Dedifferentiated amniotic fluid mesenchymal stem cell (primary cell): ENCODE data around the gene RNF214.
"Not testable (repeated sequence)": the region's sequence is repeated elsewhere in the genome, so short reads cannot be mapped to it uniquely, and the experiment has no call there.

ENCODE experiments used
- DNase-seq: peaks from one replicate; pipeline ENCODE4 v3.0.0-alpha.2; 2016; ENCODE audit errors: extremely low spot score

Gene RNF214

DNA sequence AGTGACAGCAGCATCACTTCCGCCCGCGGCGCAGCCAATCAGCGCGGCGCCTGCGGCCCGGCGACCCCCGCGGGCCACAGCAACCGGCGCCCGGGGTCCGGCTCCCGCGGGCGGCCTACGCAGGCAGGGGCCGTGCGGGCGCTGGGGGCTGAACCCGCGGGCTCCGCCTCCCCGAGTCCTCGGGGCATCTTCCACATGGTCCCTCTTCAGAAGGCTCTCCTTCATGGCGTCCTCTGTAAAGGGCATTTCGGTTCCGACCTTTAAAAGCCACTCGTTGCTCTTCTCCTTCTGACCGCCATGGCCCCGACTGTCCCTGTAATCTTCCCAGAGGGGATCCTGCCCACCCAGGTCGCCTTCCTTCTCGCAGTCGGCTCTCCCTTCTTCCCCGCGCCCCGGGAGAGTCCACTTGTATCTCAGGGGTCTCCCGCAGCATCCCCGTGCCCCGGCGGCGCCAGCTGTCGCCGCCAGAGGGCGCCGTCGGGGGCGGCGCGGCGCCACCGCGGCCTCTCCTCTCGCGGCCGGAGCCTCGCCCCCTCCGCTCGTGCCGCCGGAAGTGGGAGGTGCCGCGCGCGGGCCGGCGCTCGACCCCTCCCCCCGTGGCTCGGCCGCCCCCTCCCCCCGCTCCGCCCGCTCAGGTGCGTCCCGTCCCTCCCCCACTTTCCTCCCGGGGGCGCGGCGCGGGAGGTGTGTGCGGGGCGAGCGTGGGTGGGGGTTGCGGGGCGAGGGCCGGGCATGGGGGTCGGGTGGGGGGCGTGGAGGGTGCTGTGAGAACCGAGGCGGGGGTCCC is at the start of gene RNF214:
Gene RNF214 (plus strand): TSS at position 580 of the 787 bp plus-strand sequence. CDS start 1,602 bp downstream, outside the sequence.
- DNase-seq, result peak; percentile 40

DNA sequence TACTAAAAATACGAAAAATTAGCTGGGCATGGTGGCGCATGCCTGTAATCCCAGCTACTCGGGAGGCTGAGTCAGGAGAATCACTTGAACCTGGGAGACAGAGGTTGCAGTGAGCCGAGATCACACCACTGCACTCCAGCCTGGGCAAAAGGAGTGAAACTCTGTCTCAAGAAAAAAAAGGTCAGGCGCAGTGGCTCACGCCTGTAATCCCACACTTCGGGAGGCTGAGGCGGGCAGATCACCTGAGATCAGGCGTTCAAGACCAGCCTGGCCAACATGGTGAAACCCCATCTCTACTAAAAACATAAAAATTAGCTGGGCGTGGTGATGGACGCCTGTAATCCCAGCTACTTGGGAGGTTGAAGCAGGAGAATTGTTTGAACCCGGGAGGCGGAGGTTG is 49.3 kb upstream of the RNF214 start:
- not testable (repeated sequence) for DNase-seq

DNA sequence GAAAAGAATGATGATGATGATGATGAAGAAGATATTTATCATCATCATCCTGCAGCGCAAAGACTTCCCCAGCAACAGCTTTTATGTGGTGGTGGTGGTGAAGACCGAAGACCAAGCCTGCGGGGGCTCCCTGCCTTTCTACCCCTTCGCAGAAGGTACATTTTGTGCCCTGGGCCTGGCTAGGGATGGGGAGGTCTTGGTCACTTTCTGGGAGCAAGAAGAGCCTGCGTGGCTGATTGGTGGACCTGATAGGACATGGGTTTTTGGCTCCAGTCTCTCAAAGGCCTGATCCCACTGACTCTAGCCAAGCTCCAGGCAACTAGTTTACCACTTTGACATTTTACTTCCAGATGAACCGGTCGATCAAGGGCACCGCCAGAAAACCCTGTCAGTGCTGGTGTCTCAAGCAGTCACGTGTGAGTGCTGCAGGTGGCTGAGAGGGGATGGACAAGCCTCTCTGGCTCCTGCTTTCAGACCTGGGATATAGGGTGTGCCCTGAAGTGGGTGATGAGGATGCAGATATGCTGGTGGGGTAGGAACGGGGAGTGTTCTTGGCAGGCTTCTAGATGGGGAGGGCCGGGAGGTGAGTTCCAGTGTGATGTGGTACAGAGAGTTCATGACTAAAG is 48.6 kb upstream of the RNF214 start:
- no peak for DNase-seq

DNA sequence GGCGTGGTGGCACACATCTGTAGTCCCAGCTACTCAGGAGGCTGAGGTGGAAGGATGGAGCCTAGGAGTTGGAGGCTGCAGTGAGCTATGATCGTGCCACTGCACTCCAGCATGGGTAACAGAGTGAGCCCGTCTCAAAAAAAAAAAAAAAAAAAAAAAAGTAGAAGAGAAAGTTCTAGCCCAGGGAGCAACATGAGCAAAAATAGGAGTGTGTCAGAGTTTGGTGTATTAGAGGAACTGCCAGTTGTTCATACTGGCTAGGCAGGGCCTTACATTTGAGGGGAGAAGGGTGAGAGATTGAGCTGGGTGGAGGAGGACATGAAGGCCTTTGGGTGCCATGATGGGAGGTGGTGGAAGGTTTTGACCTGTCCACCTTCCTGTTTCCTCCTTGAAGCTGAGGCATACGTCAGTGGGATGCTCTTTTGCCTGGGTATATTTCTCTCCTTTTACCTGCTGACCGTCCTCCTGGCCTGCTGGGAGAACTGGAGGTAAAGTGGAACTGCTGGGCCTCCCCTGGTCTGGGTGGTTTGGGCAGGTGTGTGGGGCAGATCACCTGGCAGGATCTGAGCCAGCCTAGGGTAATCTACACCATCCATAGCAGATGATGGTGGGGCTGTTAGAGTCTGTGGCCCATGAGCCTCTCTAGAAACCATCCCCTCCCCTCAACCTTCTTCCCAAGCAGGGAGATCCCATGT is 46.6 kb upstream of the RNF214 start:
- no peak for DNase-seq

DNA sequence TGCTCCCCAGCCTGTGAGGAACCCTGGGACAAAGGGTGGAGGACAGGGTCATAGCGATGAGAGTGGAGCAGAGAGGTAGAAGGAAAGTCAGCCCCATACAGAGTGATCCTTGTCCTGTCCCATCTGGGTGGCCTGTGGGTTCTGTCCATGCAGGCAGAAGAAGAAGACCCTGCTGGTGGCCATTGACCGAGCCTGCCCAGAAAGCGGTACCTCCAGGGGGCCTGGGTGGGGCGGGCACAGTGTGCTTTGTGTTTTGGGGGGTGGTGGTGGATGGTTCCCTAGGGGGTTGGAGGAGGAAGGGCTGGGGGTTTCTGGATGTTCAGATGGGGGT is 46.1 kb upstream of the RNF214 start:
- no peak for DNase-seq

DNA sequence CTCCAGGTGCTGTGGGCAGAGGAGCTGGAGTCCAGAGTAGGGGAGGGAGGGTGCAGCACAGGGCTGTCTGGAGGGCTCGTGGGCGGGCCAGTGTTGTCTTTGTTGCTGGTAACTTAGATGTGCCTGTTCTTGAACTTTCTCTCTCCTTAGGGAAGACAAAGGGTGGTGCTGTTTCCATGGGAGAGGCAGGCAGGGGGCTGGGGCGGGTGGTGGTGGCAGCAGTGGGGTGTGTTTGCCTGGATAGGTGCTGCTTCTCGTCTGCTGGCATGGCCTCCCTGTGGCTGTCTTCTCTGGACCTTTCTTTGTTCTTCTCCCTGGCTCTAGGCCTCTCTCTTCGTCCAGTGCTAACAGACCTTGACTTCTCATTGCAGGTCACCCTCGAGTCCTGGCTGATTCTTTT is 45.5 kb upstream of the RNF214 start:
- DNase-seq, result no peak

DNA sequence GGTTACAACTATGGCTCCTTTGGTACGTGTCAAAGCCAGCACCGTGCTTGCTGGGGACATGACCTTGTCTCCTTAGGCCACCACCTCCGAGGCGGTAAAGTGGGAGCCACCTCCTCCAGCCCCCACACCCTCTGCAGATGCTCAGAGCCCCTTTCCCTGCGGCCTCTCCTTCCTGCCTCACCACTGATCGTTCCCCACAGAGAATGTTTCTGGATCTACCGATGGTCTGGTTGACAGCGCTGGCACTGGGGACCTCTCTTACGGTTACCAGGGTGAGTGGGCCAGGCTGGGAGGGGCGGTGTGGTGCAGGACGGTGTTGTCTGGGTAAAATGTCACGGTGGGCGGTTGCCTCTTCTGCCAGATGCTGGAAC is 45.1 kb upstream of the RNF214 start:
- no peak for DNase-seq

DNA sequence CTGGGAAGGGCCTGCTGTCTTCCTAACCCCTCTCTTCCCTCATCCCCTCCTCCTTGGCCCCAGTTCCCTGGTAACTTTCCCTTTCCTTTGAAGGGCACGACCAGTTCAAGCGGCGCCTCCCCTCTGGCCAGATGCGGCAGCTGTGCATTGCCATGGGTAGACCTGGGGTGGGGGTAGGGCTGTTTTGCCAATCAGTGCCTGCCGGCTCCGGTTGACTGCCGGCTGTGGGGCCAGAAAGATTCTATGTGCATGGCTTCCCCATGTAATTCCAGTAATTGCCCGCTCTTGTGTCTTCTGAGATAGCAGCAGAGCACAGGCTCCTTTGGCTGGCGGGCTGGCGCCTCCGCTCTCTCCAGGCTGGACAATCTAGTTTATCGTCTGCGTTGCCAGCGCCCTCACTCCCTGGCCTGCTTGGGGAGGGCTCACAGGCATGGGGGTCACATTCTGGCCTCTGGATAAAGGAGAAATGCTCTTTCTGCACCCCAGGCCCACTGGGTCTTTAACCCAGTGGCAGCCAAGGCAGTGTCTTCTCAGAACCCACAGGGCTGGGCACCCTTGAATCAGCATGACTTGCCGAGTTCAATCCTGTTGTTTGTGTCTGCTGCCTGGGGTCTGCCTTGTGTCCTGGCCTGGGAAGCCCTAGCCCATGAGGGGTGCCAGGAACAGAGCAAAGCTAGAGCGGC is 44.5 kb upstream of the RNF214 start:
- no peak for DNase-seq

DNA sequence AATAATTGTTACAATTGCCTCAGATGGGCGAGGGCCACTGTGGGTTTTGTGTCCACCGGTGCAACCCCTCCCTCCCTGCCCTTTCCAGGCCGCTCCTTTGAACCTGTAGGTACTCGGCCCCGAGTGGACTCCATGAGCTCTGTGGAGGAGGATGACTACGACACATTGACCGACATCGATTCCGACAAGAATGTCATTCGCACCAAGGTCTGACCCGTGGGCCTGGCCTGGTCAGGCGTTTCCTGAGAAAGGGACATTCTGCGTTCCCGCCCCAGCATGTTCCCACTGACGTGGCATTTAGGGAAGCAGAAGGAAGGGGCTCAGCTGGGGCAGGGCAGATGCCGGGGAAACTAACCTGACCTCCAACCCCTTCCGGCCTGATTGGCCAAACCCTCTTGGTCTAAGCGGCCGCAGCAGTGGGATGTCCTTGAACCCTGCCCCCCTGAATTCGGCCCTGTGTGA is 43.8 kb upstream of the RNF214 start:
- DNase-seq, result no peak

DNA sequence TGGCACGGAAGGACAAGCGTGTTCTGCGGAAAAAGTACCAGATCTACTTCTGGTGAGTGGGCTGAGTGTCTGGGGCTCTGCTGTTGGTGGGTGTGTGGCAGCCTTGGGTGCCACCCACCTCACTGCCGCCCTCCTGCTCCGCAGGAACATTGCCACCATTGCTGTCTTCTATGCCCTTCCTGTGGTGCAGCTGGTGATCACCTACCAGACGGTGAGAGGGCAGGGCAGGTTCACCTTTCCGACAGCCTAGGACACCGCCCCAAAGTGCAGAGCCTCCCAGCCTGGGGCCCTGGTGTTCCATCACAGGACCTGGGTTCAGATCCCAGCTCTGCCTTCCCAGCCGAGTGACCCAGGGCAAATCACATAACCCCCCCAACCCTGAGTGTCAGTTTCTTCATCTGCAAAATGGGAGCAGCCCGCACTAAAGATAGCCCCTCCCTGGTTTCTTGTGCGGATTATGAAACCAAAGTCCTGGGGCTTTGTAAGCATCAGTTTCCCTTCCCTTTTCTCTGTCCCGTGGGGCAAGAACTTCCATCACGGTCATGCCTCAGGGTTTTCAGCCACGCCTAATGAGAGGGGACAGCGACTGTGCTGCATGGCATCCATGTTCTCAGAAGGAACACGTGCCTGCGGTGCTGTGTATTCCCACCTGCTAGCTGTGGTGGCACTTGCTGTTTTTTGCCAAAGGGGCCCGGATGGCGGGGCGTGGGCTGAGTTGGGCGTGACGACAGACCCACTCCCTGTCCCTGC is 43.1 kb upstream of the RNF214 start:
- DNase-seq, result no peak

DNA sequence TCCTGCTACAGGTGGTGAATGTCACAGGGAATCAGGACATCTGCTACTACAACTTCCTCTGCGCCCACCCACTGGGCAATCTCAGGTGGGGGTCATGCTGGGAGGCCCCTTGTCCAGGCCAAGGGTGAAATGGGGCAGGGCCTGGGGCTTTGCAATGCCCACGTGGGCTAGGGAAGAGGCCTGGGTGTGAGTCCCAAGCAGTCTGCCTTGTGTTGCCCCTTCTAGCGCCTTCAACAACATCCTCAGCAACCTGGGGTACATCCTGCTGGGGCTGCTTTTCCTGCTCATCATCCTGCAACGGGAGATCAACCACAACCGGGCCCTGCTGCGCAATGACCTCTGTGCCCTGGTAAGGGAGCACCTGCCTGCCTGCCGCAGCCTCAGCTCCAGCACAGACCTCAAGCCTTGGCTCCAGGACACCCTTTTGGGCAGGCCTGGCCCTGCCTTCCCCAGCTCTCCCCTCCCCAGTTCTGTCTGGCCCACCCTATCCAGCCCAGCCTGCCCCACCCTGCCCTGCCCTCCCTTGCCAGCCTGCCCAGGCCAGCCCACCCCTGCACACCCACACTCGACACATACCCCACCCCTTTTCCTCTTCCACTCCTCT is 42.4 kb upstream of the RNF214 start:
- DNase-seq, result no peak

DNA sequence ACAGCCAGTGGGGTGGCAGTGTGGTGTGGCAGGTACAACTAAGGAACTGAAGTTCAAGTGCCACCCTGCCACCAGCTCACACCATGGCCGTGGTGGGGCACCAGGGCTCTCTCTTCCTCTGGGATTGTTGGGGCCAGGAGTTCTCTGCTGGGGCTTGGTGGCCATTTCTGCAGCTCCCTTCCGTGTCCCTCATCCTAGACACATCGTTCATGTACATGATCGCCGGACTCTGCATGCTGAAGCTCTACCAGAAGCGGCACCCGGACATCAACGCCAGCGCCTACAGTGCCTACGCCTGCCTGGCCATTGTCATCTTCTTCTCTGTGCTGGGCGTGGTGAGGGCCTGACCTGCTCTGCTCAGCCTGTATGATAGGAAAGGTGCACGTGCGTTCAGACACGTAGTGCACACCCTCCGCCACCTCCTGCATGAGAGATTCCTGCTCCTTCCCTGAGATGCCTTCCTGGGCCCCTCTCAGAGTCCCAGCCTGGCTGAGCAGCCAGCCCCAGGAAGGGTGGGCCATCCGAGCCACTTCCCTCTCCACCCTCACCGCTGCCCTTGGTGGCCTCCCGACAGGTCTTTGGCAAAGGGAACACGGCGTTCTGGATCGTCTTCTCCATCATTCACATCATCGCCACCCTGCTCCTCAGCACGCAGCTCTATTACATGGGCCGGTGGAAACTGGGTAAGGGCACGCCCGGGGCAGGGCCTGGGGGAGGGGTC is 40.6 kb upstream of the RNF214 start:
- DNase-seq, result no peak

DNA sequence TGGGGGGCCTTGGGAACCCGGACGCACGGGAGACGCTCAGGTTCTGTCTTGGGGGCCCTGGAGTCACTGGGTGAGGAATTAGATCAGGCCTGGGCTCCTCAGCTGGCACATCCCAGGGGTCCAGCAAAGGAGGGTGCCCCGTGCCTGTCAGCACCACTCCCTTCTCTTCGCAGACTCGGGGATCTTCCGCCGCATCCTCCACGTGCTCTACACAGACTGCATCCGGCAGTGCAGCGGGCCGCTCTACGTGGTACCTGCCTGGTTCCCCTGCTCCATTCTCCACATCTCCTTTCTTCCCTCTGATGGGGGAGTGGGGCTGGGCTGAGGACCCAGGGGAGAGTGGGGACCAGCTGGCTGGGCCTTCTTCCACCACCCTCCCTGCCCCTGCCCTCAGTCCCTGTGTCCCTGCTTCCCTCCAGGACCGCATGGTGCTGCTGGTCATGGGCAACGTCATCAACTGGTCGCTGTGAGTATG is 40.0 kb upstream of the RNF214 start:
- DNase-seq, result no peak

DNA sequence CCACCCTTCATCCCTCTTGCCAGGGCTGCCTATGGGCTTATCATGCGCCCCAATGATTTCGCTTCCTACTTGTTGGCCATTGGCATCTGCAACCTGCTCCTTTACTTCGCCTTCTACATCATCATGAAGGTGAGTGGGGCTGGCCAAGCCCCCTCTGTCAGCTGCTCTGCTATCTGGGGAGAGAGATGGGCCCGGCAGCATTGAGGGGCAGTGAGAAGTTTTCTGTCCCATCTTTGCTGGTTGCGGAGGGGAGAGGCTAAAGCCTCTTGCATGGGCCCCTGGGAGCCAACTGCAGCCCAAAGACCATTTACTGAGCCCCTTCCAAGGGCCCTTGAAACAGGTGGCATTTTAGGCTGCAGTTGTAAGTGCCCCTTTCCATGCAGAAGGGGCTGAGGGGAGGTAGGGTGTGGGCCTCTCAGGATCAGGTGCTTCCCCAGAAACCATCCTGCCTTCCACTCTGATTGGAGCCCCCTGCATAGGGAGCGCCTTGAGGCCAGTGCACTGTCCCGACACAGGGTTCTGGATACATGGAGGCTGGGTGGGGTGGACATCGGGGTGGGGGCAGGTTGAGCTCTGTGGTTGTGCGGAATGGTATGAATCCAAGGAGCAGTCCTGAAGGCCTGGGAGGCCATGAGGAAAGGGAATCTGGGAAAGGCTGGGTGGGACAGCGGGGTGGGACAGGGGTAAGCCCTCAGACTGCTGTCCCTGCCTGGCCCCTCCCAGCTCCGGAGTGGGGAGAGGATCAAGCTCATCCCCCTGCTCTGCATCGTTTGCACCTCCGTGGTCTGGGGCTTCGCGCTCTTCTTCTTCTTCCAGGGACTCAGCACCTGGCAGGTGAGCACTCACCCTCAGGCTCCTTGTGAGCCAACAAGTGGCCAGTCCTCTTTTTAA is 39.1 kb upstream of the RNF214 start:
- DNase-seq, result no peak

DNA sequence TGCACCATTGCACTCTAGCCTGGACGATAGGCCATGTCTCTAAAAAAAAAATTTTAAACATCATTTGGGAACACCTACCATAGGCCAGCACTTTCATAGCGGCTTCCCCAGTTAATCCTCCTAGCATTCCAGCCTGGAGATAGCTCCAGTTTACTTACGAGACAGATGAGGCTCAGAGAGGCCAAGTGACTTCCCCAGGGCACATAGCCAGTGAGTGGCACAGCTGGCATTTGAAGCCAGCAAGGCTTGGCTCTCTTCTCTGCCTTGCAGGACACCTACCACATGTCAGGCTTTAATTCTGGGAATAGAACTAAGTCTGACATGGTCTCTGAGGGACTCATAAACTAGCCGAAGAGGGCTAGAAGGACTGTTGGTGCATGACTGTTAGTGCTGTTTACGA is 38.2 kb upstream of the RNF214 start:
- DNase-seq, result no peak

DNA sequence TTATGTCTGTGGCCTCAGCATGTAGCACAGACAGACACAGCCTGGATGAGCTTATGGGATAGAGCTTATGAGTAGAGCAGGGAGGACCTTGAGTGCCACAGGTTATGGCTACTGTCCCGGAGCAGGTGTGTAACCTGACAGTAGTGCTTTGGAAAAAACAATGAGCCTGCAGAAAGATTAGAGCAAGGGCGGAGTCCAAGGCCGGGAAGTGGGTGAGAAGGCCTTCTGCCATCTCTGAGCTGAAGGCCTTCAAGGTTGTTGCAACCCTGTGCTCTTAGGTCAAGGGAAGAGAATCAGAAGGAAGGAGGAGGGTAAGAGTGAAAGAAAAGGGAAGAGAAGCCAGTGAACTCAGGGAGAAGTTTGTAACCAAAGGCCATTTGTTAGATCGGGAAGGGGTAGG is 37.2 kb upstream of the RNF214 start:
- DNase-seq, result no peak

DNA sequence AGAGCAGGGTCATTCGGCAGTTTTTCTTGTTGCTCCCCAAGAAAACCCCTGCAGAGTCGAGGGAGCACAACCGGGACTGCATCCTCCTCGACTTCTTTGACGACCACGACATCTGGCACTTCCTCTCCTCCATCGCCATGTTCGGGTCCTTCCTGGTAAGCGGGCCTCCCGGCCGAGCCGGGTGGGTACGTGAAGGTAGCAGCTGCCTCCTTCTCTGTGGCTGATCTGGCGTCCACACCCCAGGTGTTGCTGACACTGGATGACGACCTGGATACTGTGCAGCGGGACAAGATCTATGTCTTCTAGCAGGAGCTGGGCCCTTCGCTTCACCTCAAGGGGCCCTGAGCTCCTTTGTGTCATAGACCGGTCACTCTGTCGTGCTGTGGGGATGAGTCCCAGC is 36.7 kb upstream of the RNF214 start:
- DNase-seq, result no peak

DNA sequence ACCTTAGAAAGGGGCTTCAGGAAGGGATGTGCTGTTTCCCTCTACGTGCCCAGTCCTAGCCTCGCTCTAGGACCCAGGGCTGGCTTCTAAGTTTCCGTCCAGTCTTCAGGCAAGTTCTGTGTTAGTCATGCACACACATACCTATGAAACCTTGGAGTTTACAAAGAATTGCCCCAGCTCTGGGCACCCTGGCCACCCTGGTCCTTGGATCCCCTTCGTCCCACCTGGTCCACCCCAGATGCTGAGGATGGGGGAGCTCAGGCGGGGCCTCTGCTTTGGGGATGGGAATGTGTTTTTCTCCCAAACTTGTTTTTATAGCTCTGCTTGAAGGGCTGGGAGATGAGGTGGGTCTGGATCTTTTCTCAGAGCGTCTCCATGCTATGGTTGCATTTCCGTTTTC is 35.5 kb upstream of the RNF214 start:
- no peak for DNase-seq
